Stimulated activated naive CD8-positive, alpha-beta T cell treated with anti-CD3 and anti-CD28 coated beads, Interleukin-15, Interleukin-2, amounts not matched to agents 100 ng/mL and 50 ng/mL, for 24 hours (primary cell): ENCODE results near the gene TGDS.

Experiments
- H3K27ac Mint-ChIP-seq: one replicate; pipeline ENCODE4 v1.8.0; 2021; ENCODE audit warnings: mild to moderate bottlenecking, mixed read lengths
- H3K27me3 Mint-ChIP-seq: one replicate; pipeline ENCODE4 v1.8.0; 2021; ENCODE audit warnings: mixed read lengths
- H3K36me3 Mint-ChIP-seq: one replicate; pipeline ENCODE4 v1.8.0; 2021; ENCODE audit warnings: low read depth, mixed read lengths
- H3K4me1 Mint-ChIP-seq: one replicate; pipeline ENCODE4 v1.8.0; 2021; ENCODE audit warnings: low read depth, mixed read lengths
- H3K4me3 Mint-ChIP-seq: one replicate; pipeline ENCODE4 v1.8.0; 2021; ENCODE audit warnings: mild to moderate bottlenecking, mixed read lengths
- H3K9me3 Mint-ChIP-seq: one replicate; pipeline ENCODE4 v1.8.0; 2021; ENCODE audit warnings: mixed read lengths

Gene TGDS

DNA sequence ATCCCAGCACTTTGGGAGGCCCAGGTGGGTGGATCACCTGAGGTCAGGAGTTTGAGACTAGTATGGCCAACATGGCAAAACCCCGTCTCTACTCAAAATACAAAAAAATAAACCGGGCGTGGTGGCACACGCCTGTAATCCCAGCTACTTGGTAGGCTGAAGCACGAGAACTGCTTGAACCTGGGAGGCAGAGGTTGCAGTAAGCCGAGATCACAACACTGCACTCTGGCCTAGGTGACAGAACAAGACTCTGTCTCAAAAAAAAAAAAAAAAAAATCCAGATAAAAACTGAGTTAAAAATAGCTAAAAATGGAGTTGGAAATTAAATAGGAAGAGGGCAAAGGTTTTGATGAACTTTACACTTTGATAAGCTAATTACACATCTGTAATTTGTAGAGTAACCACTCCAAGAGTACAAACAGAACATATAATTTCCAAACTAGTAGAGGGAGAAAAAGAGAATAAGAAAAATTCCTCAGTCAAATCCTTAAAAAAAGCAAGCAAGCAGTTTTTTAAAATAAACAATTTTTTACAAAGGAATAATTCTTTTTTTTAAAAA lies 10.3 kb downstream of the TGDS start:
- no peak overlapping the region for H3K27ac Mint-ChIP-seq
- H3K36me3 Mint-ChIP-seq, result peaks cover 74% of the 10 kb centered on the region
- H3K4me1 Mint-ChIP-seq, result peaks cover 25% of the 10 kb centered on the region
- no peaks in the 10 kb centered on the region for H3K9me3 Mint-ChIP-seq
- H3K27me3 Mint-ChIP-seq, result no peaks in the 10 kb centered on the region
- no peak overlapping the region for H3K4me3 Mint-ChIP-seq

DNA sequence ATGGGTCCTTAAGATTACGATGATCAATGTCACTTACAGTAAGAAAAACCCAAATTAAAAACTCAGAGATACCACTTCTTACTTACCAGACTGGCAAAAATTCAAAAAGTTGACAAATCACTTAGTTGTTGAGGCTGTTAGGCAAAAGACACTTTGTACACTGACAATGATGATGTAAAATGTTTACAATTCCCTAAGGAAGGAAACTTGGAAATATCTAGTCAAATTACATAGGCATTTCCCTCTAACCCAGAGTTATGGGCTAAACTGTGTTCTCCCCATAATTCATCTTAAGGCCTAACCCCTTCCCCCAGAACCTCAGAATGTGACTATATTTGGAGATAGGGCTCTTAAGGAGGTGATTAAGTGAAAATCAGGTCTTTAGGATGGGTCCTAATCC lies 12.0 kb downstream of the TGDS start:
- Mint-ChIP-seq H3K36me3 (peaks cover 75% of the 10 kb centered on the region), H3K27me3 (no peaks in the 10 kb centered on the region), H3K4me3 (no peak overlapping the region), H3K9me3 (no peaks in the 10 kb centered on the region), H3K27ac (no peak overlapping the region), H3K4me1 (peaks cover 12% of the 10 kb centered on the region)

DNA sequence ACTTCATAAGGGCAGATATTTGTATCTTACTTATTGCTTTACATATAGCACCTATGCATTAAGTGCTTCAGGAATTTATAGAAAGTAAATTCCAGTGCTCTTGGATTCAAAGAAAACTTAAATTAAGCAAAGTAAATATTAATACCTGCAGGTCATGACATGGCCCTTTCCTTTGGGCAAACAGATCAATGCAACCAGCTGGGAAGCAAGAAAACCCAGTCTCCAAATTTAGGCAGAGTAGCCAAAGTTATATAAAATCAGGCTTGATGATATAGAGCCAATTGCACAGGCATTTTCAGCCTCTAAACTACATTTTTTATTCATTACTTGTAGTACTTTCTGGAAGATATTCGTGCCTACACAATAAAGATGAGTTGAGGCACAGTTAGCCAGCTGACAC lies 16.9 kb downstream of the TGDS start:
- Mint-ChIP-seq H3K27me3 (no peaks in the 10 kb centered on the region), H3K4me1 (peaks cover 7% of the 10 kb centered on the region), H3K27ac (no peak overlapping the region), H3K4me3 (no peak overlapping the region), H3K9me3 (no peaks in the 10 kb centered on the region), H3K36me3 (peaks cover 68% of the 10 kb centered on the region)

DNA sequence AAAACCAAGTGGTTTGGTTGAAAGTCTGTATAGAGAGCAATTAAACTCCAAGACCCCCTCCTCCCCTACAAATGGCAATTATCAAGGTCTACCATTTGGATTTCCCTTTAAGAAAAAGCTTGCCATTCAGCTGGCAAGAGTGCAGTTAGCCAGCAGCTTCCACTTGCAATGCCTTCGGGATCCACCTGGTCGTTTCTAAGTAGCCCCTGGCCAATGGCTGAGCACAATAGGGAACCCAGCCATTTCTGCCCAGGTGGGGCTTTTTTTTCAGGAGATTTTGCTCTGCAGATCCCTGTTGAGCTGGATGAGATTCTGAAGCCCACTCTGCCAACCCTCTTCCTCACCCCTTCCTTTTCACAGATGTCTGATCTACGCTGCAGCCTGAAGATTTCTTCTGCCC lies 26.3 kb downstream of the TGDS start:
- Mint-ChIP-seq H3K4me3 (no peak overlapping the region), H3K27ac (no peak overlapping the region), H3K4me1 (no peaks in the 10 kb centered on the region), H3K9me3 (no peaks in the 10 kb centered on the region), H3K27me3 (no peaks in the 10 kb centered on the region), H3K36me3 (peaks cover 64% of the 10 kb centered on the region)

DNA sequence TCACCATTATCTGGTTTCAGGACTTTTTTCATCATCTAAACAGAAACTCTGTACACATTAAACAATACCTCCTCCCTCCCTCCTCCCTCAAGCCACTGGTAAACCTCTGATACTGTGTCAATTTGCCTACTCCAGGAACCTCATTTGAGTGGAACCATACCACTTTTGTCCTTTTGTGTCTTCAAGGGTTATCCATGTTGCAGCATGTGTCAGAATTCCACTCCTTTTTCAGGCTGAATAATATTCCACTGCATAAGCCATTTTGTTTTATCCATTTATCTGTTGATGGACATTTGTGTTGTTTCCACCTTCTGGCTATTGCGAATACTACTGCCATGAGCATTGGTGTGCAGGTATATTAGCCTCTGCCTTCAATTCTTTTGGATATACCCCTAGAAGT lies 27.5 kb downstream of the TGDS start:
- peaks cover 64% of the 10 kb centered on the region for H3K36me3 Mint-ChIP-seq
- H3K27ac Mint-ChIP-seq, result no peak overlapping the region
- no peaks in the 10 kb centered on the region for H3K4me1 Mint-ChIP-seq
- H3K9me3 Mint-ChIP-seq, result no peaks in the 10 kb centered on the region
- H3K27me3 Mint-ChIP-seq, result no peaks in the 10 kb centered on the region
- no peak overlapping the region for H3K4me3 Mint-ChIP-seq

DNA sequence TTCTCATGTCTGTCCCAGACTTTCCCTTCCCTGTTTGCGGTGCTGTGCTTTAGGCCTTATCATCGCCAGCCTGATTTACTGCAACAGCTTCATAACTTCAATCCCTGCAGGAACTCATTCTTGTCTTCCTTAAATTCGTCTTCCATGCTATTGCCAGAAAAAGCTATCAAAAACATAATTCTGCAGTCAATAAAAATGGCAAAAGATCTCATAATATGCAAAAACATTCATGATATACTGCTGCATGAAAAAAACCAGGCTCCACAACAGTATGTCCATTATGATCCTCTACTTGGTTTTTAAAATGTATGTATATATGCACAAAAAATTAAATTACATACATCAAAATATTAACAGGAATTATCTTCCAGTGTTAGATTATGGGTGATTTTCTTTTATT lies 28.4 kb downstream of the TGDS start:
- Mint-ChIP-seq H3K4me1 (no peaks in the 10 kb centered on the region), H3K9me3 (no peaks in the 10 kb centered on the region), H3K36me3 (peaks cover 62% of the 10 kb centered on the region), H3K4me3 (no peak overlapping the region), H3K27ac (no peak overlapping the region), H3K27me3 (no peaks in the 10 kb centered on the region)

DNA sequence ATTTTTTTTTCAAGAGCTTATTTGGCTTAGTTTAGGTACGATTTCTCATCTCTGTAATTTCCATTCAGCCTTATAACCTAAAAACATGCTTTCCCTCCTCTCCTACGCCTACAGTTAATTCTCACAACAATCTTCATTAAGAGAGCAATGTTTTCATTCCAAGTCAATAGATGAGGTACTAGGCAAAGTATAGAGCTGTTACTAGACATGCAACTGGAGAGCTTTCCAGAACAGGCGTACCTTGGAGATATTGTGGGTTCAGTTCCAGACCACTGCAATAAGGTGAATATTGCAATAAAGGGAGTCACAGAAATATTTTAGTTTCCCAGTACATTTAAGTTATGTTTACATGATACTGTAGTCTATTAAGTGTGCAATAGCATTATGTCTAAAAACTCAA lies 34.8 kb downstream of the TGDS start:
- Mint-ChIP-seq H3K9me3 (no peaks in the 10 kb centered on the region), H3K4me1 (peaks cover 21% of the 10 kb centered on the region), H3K4me3 (no peak overlapping the region), H3K36me3 (peaks cover 20% of the 10 kb centered on the region), H3K27me3 (no peaks in the 10 kb centered on the region), H3K27ac (no peak overlapping the region)

DNA sequence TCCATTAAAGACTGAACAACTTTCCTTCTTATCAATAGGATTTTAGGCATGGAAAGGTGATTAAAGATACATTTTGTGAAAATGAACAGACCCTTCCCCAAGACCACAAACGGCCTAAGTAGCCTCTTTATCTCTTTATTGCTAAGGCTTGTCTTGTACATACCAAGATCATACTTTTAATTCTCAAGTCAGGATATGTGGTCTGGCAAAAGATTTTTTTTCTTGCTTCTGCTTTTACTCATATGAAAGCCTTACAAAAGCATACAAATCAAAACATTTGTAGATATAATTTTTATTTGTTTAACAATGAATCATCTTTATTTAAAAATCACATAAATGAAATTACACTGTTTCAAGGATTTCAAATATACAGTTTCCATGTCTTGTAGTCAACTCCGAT lies 35.8 kb downstream of the TGDS start:
- Mint-ChIP-seq H3K27me3 (no peaks in the 10 kb centered on the region), H3K4me1 (peaks cover 21% of the 10 kb centered on the region), H3K27ac (no peak overlapping the region), H3K4me3 (no peak overlapping the region), H3K9me3 (no peaks in the 10 kb centered on the region), H3K36me3 (peaks cover 20% of the 10 kb centered on the region)

DNA sequence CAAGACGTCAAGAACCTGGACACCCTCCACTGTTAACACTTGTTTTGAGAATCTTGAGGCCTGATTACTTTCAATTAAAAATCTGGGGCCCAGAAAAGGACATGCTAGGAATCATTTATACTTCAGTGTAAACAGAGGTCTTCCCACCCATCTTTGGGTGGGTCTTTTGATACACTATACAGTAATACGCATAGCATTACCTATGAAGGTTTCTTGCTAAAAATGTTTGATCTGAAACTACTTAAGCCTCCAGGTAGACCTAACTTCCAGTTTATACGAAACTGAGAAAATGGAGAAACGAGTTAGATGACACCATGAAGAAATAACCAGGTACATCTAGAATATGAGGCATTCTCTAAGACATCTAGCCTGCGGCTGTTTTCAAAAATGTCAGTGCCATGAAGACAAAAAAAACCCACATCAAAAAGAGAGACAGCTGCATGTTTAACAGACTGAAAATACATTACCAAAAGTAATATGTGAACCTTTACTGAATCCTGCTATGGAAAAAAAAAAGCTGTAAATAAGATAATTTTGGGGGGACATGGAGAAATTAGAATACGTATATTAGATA lies 36.6 kb downstream of the TGDS start:
- no peaks in the 10 kb centered on the region for H3K9me3 Mint-ChIP-seq
- no peaks in the 10 kb centered on the region for H3K27me3 Mint-ChIP-seq
- no peak overlapping the region for H3K4me3 Mint-ChIP-seq
- H3K36me3 Mint-ChIP-seq, result peaks cover 19% of the 10 kb centered on the region
- H3K27ac Mint-ChIP-seq, result no peak overlapping the region
- H3K4me1 Mint-ChIP-seq, result peaks cover 21% of the 10 kb centered on the region

DNA sequence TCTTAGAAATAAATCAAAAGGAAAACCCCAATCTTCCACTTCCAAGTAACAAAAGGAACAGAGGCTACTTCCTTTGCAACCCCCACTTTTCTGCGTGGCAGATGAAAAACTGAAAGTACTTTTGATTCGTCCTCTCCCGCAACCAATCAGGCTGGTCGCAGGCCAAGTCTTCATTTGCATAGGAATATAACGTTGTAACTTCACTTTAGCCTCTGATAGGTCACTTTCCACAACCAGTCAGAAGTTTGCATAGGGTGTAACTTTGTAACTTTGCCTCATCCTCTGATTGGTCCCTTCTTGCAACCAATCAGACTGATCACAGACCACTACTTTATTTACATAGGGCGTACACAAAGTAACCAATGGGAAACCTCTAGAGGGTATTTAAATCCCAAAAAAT lies 37.2 kb downstream of the TGDS start:
- no peak overlapping the region for H3K4me3 Mint-ChIP-seq
- H3K27ac Mint-ChIP-seq, result no peak overlapping the region
- no peaks in the 10 kb centered on the region for H3K27me3 Mint-ChIP-seq

DNA sequence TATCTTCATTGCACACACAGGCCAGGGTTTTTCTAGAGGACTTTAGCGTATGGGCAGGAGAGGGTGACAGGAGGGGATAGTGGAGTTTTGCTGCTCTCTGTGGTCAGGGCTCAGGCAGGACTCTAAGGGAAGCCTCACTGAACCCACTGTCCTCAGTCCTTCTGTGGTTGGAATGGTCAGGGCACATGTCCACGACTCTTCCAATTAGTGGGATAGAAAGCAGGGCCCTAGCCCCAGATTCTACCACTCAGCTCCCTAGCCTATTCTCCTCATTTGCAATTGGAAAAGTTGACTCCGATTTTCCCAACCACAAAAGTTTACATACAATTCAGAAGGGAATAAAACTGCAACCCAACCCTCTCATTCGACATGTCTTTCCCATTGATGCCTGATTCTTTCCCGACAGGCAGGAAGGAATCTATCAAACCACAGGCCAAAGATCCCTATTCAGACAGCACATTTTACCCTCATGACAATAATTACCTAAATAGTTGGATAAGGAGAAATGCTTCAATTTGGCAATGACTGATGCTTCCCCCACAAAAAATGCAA lies 38.2 kb downstream of the TGDS start:
- H3K27ac Mint-ChIP-seq, result no peak overlapping the region
- no peaks in the 10 kb centered on the region for H3K9me3 Mint-ChIP-seq
- peaks cover 21% of the 10 kb centered on the region for H3K4me1 Mint-ChIP-seq
- no peaks in the 10 kb centered on the region for H3K27me3 Mint-ChIP-seq
- H3K4me3 Mint-ChIP-seq, result no peak overlapping the region
- H3K36me3 Mint-ChIP-seq, result peaks cover 6% of the 10 kb centered on the region

More for the DNA sequence above, 37.2 kb downstream of the TGDS start:
- Mint-ChIP-seq H3K9me3 (no peaks in the 10 kb centered on the region), H3K36me3 (peaks cover 15% of the 10 kb centered on the region), H3K4me1 (peaks cover 21% of the 10 kb centered on the region)

DNA sequence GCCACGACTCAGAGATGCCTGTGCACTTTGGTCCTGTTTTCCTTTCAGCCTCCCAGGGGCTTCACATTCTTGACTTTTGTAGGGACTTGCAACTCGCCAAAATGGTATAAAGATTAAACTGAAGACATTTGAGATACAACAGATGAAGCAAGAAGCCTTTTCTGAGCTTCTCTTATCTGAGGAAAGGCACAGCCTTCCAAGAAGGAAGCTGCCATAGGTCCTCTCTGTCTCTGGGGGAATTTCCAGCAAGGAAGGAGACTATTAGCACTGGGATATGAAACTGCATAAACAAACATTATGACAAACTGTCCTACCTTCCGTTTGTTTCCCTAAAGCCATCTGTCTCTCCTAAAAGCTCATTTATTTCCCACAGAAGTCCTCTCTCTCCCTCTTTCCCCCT lies 39.3 kb downstream of the TGDS start:
- H3K27ac Mint-ChIP-seq, result no peak overlapping the region
- H3K4me3 Mint-ChIP-seq, result no peak overlapping the region
- H3K9me3 Mint-ChIP-seq, result no peaks in the 10 kb centered on the region
- H3K36me3 Mint-ChIP-seq, result peaks cover under 1% of the 10 kb centered on the region
- H3K27me3 Mint-ChIP-seq, result no peaks in the 10 kb centered on the region
- H3K4me1 Mint-ChIP-seq, result peaks cover 21% of the 10 kb centered on the region

DNA sequence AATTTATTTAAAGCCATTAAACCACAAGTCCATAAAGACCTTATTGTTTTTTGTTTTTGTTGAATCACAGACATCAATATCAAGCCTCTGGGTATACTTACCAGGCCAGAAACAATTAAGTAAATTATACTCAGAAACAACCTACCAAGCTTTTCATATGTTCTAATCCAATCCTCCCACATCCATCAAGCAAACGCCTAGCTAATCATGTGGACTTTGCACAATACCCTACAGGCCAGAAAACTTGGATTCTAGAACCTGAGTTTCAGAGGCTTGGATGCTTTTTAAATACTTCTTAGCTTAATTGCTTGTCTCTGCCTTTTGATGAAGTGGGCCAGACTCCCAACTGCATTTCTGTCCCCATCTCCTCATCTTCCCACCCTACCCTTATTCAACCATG lies 39.9 kb downstream of the TGDS start:
- Mint-ChIP-seq H3K4me3 (no peak overlapping the region), H3K27me3 (no peaks in the 10 kb centered on the region), H3K4me1 (peaks cover 21% of the 10 kb centered on the region), H3K27ac (no peak overlapping the region), H3K36me3 (no peaks in the 10 kb centered on the region), H3K9me3 (no peaks in the 10 kb centered on the region)

DNA sequence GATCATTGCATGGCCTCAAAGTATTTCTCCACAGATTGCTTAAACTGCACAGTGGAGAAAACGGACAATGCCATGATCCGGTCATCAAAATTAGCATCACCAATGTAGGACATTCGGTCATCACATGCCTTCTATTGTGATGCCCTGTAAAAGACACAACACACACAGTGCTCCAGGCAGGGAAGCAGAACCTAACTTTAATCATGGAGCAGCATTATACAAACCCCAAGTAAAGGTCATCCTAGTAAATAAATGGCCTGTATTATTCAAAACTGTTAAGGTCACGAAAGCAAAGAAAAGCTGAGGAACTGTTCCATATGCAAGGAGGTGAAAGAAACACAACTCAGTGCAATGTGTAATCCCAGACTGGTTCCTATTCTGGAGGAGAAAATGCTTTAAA lies 42.2 kb downstream of the TGDS start:
- Mint-ChIP-seq H3K27me3 (peaks cover 4% of the 10 kb centered on the region), H3K27ac (no peak overlapping the region), H3K9me3 (no peaks in the 10 kb centered on the region), H3K4me3 (no peak overlapping the region), H3K4me1 (peaks cover 22% of the 10 kb centered on the region), H3K36me3 (peaks cover 4% of the 10 kb centered on the region)

DNA sequence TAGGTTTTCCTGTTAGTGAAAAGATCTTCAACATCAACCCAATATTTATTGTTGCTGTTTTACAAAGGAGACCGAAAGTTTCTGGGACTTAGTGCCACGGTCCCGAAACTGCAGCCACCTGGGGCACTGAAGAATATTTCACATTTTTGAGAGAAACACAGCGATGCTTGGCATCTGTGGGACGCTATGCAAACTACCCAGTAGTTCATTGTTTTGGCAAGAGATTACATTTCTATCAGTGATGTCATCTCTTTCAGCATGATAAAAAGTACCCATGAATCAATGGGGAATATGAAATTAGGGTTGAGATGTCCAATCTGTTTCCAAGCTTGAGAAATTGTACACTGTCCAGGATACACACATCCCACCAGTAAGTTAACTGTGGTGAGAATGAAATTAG lies 43.9 kb downstream of the TGDS start:
- peaks cover 4% of the 10 kb centered on the region for H3K36me3 Mint-ChIP-seq
- no peak overlapping the region for H3K27ac Mint-ChIP-seq
- no peaks in the 10 kb centered on the region for H3K9me3 Mint-ChIP-seq
- no peak overlapping the region for H3K4me3 Mint-ChIP-seq
- H3K27me3 Mint-ChIP-seq, result peaks cover 4% of the 10 kb centered on the region
- H3K4me1 Mint-ChIP-seq, result peaks cover 18% of the 10 kb centered on the region
